B cell (primary cell): Measurements from ENCODE around the gene QSER1. TPM values are rescaled to one million over a fixed set of nuclear protein-coding genes. Genes with fewer than 3 reads are reported as not detected.

ENCODE experiments used
- ATAC-seq: fragments of 200-7000 bp; cut with Tn5 transposase; one replicate; pipeline ENCODE4 v1.10.0; 2021; ENCODE audit warnings: low read depth, mild to moderate bottlenecking, moderate number of reproducible peaks, moderate library complexity
- CTCF ChIA-PET: fragments of 350-600 bp; sonication (Branson Sonifier 250); formaldehyde crosslinking; loops from one replicate; lab custom pipeline; 2021; ENCODE audit warnings: antibody characterized with exemption, inconsistent platforms; lab: Charles Lee
- POLR2A ChIA-PET: fragments of 350-600 bp; sonication (Branson Sonifier 250); formaldehyde crosslinking; loops from one replicate; lab custom pipeline; 2021; ENCODE audit warnings: antibody characterized with exemption; lab: Charles Lee
- DNase-seq: peaks from one replicate; pipeline ENCODE4 v3.0.0; 2013
- H2AFZ ChIP-seq: 2 replicates; pipeline ENCODE4 v1.6.1; 2012; ENCODE audit warnings: mild to moderate bottlenecking, low read depth, low read length; ENCODE audit not compliant: insufficient read depth, poor library complexity, severe bottlenecking
- H3K27ac ChIP-seq, 2 donors: 1 replicate in 1 of 2; 2 replicates in 1 of 2; pipeline ENCODE4 v1.5.1; 2012 to 2013; ENCODE audit warnings: low read length in 2 of 2, mild to moderate bottlenecking in 2 of 2, moderate library complexity in 1 of 2
- H3K27me3 ChIP-seq, 4 experiments: fragments of 200-600 bp in 1 of 4; sonication (generic) in 1 of 4; replicated peaks in 1 of 4; 1 replicate in 2 of 4; 2 replicates in 2 of 4; pipeline versions ENCODE4 v1.6.1 to v1.7.0; 2013 to 2016; ENCODE audit warnings: low read length in 3 of 4, mild to moderate bottlenecking in 2 of 4, mixed read lengths in 1 of 4, moderate library complexity in 1 of 4; ENCODE audit not compliant: insufficient read depth in 4 of 4, control insufficient read depth in 3 of 4; ENCODE audit errors: control extremely low read depth in 1 of 4
- H3K36me3 ChIP-seq, 2 experiments: replicated peaks in 1 of 2; 1 replicate in 1 of 2; 2 replicates in 1 of 2; pipeline versions ENCODE4 v1.6.1 to v1.7.1; 2013; ENCODE audit warnings: low read length in 1 of 2; ENCODE audit not compliant: insufficient read depth in 2 of 2, control insufficient read depth in 1 of 2; ENCODE audit errors: control extremely low read depth in 1 of 2, extremely low read depth in 1 of 2
- H3K4me1 ChIP-seq, 2 donors: fragments of 200-600 bp in 1 of 2; sonication (generic) in 1 of 2; 1 replicate in 1 of 2; 2 replicates in 1 of 2; pipeline versions ENCODE4 v1.5.1 to v1.6.1; 2013 to 2017; ENCODE audit warnings: low read length in 2 of 2; ENCODE audit not compliant: control insufficient read depth in 2 of 2, insufficient read depth in 2 of 2
- H3K4me2 ChIP-seq: replicated peaks from 2 replicates; pipeline ENCODE3; 2012; ENCODE audit warnings: mild to moderate bottlenecking, low read depth, low read length; ENCODE audit not compliant: poor library complexity, severe bottlenecking
- H3K4me3 ChIP-seq, 5 experiments: fragments of 200-600 bp in 1 of 5; sonication (generic) in 1 of 5; 1 replicate in 3 of 5; 2 replicates in 2 of 5; pipeline versions ENCODE4 v1.5.1 to v1.7.0; 2011 to 2016; ENCODE audit warnings: low read length in 4 of 5, mild to moderate bottlenecking in 4 of 5, low read depth in 2 of 5, control low read depth in 1 of 5, moderate library complexity in 1 of 5; ENCODE audit not compliant: insufficient read depth in 1 of 5; ENCODE audit errors: control extremely low read depth in 1 of 5, extremely low read depth in 1 of 5
- H3K79me2 ChIP-seq: fragments of 200-600 bp; sonication (generic); one replicate; pipeline ENCODE4 v1.6.0; 2016; ENCODE audit warnings: low read length; ENCODE audit not compliant: control insufficient read depth, insufficient read depth
- H3K9ac ChIP-seq: fragments of 200-600 bp; sonication (generic); 2 replicates; pipeline ENCODE4 v1.6.1; 2017; ENCODE audit warnings: mild to moderate bottlenecking, low read length, moderate library complexity
- H3K9me3 ChIP-seq, 3 donors: one replicate each; pipeline versions ENCODE4 v1.6.1 to v1.7.1; 2013; ENCODE audit warnings: low read length in 2 of 3; ENCODE audit not compliant: control insufficient read depth in 2 of 3, insufficient read depth in 1 of 3; ENCODE audit errors: control extremely low read depth in 1 of 3
- H4K20me1 ChIP-seq: 2 replicates; pipeline ENCODE4 v1.6.0; 2012; ENCODE audit warnings: mild to moderate bottlenecking, low read length; ENCODE audit not compliant: insufficient read depth, control insufficient read depth, poor library complexity, severe bottlenecking
- H3K27ac Mint-ChIP-seq: one replicate; pipeline ENCODE4 v1.8.0; 2021; ENCODE audit warnings: mixed read lengths
- H3K27me3 Mint-ChIP-seq: one replicate; pipeline ENCODE4 v1.8.0; 2021; ENCODE audit warnings: mixed read lengths
- H3K4me1 Mint-ChIP-seq: one replicate; pipeline ENCODE4 v1.8.0; 2021; ENCODE audit warnings: mixed read lengths
- H3K4me3 Mint-ChIP-seq: one replicate; pipeline ENCODE4 v1.8.0; 2021; ENCODE audit warnings: mixed read lengths
- H3K9me3 Mint-ChIP-seq: one replicate; pipeline ENCODE4 v1.8.0; 2022; ENCODE audit warnings: mixed read lengths; ENCODE audit not compliant: insufficient read depth
- CTCF ChIP-seq: fragments of 200-600 bp; IDR thresholded peaks from one replicate; pipeline ENCODE4 v1.8.0; 2022; ENCODE audit warnings: antibody characterized with exemption, mild to moderate bottlenecking
- EZH2 ChIP-seq: IDR thresholded peaks from 2 replicates; pipeline ENCODE4 v1.6.1; 2012; ENCODE audit warnings: borderline replicate concordance, low read depth, mild to moderate bottlenecking, moderate library complexity, low read length; ENCODE audit not compliant: insufficient read depth, poor library complexity, severe bottlenecking
- WGBS: methylation state at CpG from one replicate; pipeline ENCODE4 v1.1.5; 2013; ENCODE audit warnings: missing lambda C conversion rate; ENCODE audit not compliant: insufficient coverage; 5-methylcytosine and 5-hydroxymethylcytosine counted together
- intact Hi-C: fragments of 100-400 bp; cut with micrococcal nuclease; formaldehyde crosslinking; loops from one replicate; pipeline ENCODE4 v1.10.0; 2022
- polyA plus RNA-seq: library from polyadenylated mRNA; depleted of rRNA; stranded (reverse); fragments of >200 nt; gene quantifications from 2 replicates; pipeline ENCODE4 v1.2.3, GENCODE V29; 2012
- total RNA-seq, 2 donors: library from RNA; stranded (reverse); fragments of 120-200 nt in 1 of 2; gene quantifications; 1 replicate in 1 of 2; 2 replicates in 1 of 2; pipeline versions ENCODE4 v1.2.3 to v1.2.4, GENCODE V29; 2013 to 2022

Gene QSER1
- total and polyA plus RNA-seq, 2 donors (not counting 1 experiment from before 2014, with no cell fraction given): 2.5 to 23.1 TPM

GRCh38 chr11:32972781-32973180 lies 80.2 kb downstream of the QSER1 start:
- H3K4me3 Mint-ChIP-seq: no peak overlapping the region
- H3K36me3 ChIP-seq: peaks cover 6 to 28% of the 10 kb centered on the region in 2 experiments
- no peak overlapping the region for H2AFZ ChIP-seq
- no peak overlapping the region for H3K27ac Mint-ChIP-seq
- 100% methylated on average over 2 of the region's 3 CpGs for WGBS
- no peak for ATAC-seq
- H3K4me3 ChIP-seq: no peak overlapping the region
- H3K79me2 ChIP-seq: no peaks in the 10 kb centered on the region
- intact Hi-C loops: no loop called here
- H3K27me3 Mint-ChIP-seq: no peaks in the 10 kb centered on the region
- H3K4me1 ChIP-seq: no peaks in the 10 kb centered on the region
- no peaks in the 10 kb centered on the region for H3K9me3 ChIP-seq
- no peaks in the 10 kb centered on the region for H4K20me1 ChIP-seq
- no peaks in the 10 kb centered on the region for H3K4me1 Mint-ChIP-seq
- no peak overlapping the region for H3K27ac ChIP-seq
- no peak for DNase-seq
- ChIA-PET POLR2A (no interaction called here), CTCF (interaction anchor here (1.2 kb wide), 1 partner anchor 13 kb away, joined by 3 read pairs; no protein-coding TSS in a partner anchor)
- TF ChIP-seq CTCF (no peak), EZH2 (no peak)
- no peaks in the 10 kb centered on the region for H3K27me3 ChIP-seq
- H3K4me2 ChIP-seq: no peak overlapping the region
- no peaks in the 10 kb centered on the region for H3K9me3 Mint-ChIP-seq
- H3K9ac ChIP-seq: no peak overlapping the region

GRCh38 chr11:32982626-32983025 lies 90.0 kb downstream of the QSER1 start:
- Histone ChIP-seq H3K79me2 (no peaks in the 10 kb centered on the region), H2AFZ (no peak overlapping the region), H3K4me1 (no peaks in the 10 kb centered on the region), H3K9ac (no peak overlapping the region), H3K4me3 (no peak overlapping the region), H3K27ac (no peak overlapping the region), H3K9me3 (no peaks in the 10 kb centered on the region), H3K36me3 (no peaks in the 10 kb centered on the region), H4K20me1 (no peaks in the 10 kb centered on the region), H3K4me2 (no peak overlapping the region), H3K27me3 (no peaks in the 10 kb centered on the region)
- H3K9me3 Mint-ChIP-seq: no peaks in the 10 kb centered on the region
- no peaks in the 10 kb centered on the region for H3K4me1 Mint-ChIP-seq
- intact Hi-C loops: no loop called here
- POLR2A ChIA-PET: no interaction called here
- CTCF ChIA-PET: no interaction called here
- TF ChIP-seq EZH2 (no peak), CTCF (no peak)
- H3K4me3 Mint-ChIP-seq: no peak overlapping the region
- no peak for DNase-seq
- H3K27me3 Mint-ChIP-seq: no peaks in the 10 kb centered on the region
- no peak for ATAC-seq
- H3K27ac Mint-ChIP-seq: no peak overlapping the region
- WGBS: 100% methylated on average over 1 of the region's 2 CpGs
